HG02852 (cell line): ENCODE data around the gene PTH1R.

Source experiments
- ATAC-seq: cut with Tn5 transposase; IDR thresholded peaks from one replicate; pipeline ENCODE4 v1.9.1; 2021; ENCODE audit warnings: mild to moderate bottlenecking, moderate library complexity; ENCODE audit not compliant: unreplicated experiment

The PTH1R gene

DNA sequence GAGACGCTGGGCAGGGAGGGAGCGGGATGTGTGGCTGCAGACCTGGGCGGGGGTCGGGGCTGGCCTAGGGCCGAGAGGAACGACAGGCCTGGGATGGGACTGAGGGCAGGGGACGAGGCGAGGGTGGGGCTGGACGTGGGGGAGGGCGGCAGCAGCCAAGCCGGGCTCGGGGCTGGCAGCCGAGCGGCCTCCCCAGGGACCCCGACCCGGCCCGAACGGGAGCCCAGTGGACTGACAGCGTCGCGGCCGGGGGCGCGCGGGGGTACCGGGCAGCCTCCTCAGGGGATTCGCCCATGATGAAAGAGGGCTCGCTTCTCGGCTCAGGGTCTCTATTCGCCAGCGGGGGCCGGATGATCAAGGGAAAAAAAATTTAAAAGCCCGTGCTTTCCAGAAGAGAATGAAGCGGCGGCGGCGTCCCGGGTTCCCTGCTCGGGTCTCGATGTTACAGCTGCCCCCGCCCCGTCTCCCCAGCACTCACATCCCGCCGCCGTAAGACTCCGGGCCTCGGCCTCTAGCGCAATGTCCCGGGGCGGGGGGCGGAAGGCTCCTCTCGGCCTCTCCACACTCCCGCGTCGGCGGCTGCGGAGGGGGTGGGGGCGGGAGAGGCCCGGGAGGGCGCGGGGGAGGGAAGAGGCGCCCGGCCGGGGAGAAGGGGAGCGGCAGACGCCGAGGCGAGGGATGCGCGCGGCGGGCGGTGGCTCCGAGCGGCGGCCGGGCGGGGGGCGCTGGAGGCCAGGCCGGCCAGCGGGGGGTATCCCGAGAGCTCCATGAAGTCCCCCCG, 4.3 kb downstream of the PTH1R start:
- ATAC-seq, result no peak

DNA sequence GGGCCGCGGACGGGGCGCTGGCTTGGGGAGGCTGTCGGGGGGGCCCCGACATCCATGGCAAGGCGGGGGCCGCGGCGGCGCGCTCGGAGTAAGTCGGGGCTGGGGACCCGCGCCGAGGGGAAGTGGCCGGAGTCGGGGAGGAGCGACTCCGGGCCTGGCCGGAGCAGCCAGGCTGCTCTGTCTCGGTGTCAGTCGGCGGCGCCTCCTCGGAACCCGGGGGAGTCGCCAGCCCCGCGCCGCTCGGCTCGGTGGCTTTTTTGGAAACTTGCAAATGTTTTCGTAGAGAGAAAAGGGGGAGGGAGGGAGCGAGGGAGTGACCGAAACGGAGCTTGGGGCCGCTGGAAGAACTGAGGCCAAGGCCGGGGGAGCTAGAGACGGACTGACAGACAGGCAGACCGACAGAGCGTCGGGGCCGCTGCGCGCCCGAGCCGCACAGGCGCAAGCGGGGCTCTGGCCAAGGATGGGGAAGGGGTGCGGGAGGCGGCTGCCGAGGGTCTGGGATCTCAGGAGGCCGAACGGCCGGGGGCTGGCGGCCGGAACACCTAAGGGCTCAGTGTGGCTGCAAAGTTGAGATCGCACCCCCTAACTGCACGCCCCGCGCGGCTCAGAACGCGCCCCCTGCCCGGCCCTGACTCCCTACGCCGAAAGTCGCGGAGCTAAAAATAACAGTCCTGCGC, 5.0 kb downstream of the PTH1R start:
- ATAC-seq, result no peak

DNA sequence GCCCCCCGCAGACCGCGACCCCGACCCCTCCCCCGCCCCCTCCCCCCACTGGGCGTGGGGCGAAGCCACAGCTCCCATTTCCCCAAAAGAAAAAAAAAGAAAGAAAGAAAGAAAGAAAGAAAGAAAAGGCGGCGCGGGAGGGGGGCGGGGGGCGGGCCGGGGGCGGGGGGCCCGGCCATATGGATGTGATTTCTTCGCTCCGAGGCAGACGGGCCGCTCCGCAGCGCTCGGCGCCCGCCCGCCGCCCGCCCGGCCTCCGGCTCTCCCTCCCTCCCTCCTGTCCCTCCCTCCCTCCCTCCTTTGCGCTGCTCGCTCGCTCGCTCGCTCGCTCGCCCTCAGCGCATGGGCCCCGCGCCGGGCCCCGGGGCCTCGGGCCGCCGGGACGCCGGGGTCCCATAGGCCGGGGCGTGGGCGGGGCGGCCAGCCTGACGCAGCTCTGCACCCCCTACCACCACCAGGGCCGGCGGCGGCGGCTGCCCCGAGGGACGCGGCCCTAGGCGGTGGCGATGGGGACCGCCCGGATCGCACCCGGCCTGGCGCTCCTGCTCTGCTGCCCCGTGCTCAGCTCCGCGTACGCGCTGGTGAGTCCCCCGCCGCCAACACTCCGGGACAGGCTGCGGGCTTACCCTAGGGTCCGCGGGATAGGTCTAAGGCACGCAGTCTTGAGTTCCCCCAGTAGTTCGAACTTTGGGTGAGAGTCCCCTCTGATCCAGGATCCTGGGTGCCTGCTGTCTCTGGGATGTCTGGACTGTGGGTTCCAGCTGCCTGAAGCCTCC, 5.7 kb downstream of the PTH1R start:
- ATAC-seq, result no peak

DNA sequence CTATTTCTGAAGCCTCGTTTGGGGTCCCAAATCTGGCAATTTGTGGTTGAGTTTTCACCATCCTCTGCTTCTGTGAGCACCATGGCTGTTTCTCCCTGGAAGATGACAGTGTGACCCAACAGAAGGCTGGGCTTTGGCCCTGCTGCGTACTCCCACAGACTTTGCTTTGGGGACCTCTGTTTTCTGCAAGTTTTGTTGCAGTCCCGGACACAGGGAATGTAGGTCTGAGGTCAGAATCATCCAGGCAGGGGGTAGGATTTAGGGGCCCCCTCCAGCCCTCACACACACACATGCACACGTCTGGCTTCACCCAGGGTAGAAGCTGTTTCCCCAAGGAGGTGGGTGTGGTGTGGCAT, 6.3 kb downstream of the PTH1R start:
- no peak for ATAC-seq

DNA sequence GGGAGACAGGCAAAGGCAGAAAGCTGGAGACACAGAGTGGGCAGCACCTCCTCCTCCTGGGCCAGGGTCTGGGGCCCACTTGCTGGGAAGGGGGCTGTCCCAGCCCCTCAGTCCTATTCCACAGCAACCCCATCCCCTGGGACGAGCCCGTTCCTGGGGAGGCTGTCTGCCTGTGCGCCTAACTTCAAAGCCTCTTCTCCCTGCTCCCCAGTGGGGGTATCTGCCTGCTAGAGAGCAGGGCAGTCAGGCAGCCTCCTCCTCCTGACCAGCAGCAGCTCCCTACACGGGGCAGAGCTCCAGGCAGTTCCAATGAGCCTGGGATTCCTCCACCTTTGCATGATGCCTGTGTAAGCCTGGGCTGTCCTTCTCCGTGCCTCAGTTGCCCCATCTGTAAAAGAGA, 6.9 kb downstream of the PTH1R start:
- ATAC-seq, result no peak

DNA sequence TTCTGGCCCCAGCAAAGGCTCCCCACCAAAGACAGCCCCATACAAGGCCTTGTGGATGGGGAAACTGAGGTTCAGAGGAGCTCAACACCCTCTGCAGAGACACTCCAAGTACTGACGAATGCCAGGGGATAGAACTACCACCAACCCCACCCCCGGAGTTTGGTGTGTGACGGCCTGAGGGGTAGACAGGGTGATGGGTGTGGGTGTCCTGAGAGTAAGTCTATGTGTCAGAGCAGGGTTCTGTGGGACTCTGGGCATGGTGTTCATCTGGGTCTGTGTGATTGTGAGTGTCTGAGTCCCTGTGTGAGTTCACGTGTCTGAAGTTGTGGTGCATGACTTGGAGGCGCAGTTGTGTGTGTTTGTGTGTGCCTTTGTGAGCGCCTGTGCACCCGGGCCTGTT, 7.4 kb downstream of the PTH1R start:
- no peak for ATAC-seq

DNA sequence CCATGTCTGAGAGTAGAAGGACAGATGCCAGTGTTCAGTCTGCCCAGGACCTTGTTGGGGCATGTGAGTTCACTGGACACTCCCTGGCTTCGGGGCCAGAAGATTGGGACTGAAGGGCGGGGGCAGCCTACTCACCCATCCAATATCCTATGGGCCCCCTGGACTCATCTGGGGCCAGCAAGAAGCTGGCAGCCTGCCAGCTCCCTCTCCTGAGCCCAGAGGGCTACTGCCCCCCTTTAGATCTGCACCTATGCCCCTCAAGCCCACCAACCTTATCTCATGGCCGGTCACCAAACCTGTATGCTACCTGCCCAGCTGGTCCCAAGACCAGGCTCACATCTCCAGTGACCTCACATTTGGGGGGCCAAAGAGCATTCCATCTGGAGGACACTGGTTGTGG, 8.1 kb downstream of the PTH1R start:
- ATAC-seq, result no peak

DNA sequence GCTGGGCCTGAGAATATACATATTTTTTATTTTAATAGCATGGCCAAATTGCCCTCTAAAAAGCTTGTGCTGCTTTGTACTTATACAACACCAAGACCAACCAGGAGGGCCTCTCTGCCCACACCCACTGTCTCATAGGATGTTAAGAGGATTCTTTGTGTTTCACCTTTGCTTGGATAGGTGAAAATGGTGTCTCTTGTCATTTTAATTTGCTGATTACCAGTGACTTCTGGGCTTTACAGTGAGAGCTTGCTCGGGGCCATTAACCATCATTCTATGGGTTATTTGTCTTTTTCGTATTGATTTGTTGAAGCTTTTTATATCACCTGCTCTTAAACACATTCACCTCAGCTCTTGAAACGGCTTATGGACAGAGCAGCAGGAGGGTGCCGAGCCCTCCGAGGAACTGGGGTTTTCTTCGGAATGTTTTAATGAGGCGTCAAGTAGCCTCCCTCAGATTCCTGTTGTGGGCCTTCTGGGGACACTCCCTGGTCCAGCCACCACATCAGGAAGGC, 10.5 kb downstream of the PTH1R start:
- no peak for ATAC-seq

DNA sequence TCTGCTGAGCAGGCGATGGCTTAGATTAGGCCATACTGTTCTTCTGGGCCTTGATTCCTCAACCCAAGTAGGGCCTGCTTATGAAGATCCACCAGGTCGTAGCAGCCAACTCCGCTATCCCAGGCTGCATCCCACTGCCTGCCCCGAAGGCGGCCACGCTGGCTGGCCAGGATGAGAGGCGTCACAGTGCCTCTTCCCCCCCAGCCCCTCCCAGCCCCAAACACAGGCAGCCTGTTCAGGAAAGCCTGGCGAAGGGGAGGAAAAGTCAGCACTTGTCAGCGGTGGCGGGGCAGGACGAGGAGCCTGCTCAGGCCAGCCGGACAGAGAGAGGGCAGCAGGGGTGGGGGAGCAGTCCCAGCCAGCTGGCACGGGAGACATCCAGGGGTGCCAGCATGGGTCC, 11.2 kb downstream of the PTH1R start:
- no peak for ATAC-seq

DNA sequence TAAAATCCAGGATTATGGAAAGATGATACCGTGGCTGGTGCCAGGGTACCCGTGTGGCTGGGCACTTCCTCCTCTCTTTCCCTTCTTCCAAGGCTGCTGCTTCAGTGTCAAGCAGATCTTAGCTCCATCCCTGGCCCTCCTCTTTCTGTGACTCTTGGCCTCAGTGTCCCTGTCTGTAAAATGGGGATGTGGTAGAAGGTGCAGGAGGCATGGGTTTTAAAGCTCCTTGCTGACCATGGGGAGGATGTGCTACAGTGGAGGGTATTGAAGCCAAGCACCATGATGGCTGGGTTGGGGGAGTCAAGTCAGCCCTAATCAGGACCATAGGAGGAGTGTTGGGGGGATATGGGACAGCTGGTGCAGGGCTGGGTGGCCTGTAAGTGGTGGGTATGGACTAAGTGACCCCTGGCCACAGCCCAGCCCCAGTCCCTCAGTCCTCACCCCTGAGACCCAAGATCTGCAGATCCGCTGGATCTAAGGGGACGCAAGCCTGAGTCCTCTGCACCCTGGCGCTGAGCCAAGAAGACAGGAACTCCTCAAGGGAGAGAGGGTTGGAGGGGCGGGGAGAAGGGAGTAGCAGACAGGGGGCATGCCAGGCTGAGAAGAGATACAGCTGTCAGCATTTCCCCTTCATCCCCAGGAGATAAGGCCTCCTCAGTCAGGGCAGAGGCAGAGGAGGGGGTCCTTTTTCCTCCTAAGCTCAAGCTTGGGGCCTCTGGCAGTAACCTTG, 12.0 kb downstream of the PTH1R start:
- no peak for ATAC-seq

DNA sequence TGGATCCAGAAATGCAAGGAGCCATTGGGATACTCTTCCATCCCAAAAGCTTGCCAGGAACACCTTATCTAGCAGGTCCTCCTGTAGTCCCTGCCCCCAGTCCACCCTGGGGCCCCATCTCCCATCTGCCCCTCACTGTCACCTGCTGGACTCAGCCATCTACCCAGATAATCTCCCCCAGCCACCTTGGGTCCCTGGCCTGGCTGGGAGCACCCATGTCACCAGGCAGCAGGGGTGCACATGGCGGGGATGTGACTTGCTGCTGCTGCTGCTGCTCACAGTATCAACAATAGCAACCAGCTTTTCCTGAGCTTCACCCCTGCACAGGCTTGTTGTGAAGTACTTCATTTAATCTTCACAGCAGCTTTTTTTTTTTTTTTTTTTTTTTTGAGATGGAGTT, 12.6 kb downstream of the PTH1R start:
- no peak for ATAC-seq

DNA sequence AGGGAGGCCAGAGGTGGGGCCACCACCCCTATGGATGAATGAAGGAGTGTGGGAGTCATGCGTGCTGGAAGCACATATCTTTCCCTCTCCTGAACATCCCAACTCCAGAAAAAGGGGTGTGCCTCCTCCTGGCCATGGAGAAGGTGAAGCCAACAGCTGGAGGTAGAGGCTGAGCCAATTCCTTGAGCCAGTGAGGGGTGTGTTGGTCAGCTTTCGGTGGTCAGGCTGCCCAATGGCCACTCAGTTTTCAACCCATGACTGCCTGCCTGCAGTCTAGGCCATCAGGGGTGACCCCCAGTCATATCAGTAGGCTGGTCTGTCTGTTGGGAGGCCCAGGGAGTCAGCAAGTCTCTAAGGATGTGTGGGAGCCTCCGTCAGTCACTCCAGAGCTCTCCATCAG, 13.6 kb downstream of the PTH1R start:
- ATAC-seq, result no peak

DNA sequence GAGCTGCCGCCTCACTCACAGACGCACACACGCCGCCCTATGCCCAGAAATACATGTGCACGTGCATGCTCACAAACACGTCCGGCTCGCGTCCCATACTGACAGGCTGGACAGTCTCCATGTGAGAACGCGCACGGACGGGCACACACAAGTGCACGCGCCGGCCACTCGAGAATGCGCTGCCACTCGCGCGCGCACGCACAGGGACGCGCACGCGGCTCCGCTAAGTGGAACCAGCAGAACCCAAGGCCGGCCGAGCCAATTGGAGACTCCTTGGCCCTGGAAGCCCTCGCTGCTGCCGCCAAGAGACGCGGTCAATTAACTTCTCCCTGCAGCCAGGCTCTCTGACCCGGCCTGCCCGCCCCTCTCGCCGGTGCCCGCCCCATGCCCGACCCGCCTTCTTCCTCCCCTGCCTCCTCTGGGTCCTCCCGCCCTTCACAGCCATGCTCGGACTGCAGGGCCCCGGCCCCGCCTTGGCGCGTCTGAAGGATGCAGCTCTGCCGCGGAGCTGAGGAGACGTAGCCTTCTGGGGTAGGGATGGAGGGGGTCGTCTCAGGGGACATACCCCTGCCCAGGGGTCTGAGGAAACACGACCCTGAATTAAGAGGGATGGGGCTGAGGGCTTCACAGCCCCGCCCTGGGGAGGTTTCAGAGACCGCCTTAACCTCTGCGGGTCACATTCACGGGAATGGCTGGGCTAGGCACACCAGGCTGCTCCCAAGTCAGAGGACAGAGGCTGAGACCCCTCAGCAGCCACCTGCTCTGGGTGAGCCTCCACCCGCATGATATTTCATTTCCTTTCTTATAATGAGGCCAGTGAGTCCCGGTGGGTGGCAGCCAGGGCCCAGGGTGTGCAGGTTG, 15.0 kb downstream of the PTH1R start:
- no peak for ATAC-seq

DNA sequence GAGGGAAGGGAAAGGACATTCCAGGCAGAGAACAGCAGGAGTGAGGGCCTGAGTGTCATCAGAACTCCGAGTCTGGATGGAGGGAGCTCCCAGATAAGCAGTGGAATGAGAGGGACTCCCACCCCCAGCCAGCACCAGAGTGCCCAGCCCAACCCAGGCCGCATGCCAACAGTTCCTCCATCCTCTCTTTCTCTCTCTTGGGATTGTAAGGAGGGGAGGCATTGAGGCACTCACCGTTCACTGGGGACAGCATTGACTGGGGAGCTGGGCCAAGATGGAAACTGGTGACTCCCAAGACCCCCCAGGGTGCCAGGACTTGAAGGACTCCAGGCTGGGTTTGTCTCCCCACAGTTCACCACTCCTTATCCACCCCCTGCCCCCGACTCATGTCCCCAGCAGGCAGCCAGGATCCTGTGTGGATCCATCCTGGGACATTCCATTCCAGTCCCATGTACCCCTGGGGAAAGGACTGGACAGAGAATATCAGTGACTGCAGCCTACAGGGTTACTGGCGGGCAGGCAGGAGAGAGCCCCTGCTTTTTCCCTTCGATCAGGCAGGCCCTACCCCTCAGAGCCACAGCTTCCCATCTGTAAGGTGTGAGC, 15.7 kb downstream of the PTH1R start:
- no peak for ATAC-seq

DNA sequence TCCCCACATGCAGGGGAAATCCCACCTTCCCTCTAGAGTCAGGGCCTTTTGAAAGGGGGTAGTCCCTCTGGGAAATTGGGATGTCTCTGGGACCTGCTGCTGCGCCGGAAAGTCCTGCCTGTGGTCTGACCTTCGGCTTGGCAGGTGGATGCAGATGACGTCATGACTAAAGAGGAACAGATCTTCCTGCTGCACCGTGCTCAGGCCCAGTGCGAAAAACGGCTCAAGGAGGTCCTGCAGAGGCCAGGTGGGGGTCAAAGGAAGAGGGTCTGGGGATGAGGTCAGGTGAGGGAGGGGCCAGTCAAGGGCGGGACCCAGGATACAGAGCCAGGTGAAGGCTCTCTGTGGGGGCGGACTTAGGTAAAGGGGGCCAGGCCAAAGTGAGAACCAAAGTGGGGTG, 16.2 kb downstream of the PTH1R start:
- no peak for ATAC-seq

DNA sequence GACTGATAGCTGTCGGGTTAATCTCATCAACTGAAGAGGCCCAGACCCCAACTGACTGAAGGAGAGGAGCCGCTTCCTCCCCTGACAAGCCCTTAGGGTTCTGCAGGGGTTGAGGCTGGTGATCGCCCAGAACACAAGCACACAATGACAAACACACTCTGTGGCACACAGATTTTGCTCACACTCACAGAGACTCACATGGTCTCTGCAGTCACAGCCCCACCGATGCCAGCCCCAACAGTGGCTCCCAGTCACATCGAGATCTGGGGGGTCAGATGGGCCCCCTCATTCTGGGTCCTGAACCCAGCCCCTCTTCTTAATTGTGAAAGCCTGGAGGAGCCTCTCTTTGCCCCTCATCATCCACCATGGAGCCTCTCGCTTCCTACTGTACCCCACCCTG, 16.7 kb downstream of the PTH1R start:
- no peak for ATAC-seq

DNA sequence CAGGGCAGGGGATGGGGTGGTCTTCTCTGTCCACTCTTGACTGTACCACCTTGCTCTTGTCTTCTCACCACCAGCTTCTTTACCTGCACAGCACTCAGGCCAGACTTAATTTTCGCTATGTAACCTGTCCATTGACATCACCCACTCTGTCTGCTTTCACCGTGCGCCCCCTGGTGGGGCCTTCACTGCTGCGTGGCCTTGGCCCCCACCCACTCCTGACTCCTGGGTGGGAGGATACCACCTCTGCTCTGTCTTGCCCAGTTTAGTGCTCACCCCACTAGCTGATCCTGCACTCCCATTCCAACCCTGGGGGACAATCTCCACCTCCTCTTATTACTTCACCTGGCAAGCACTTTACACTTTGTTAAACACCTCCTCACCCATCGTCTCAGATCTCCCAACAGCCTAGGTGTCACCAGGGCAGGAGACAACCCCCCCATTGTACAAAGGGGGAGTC, 17.7 kb downstream of the PTH1R start:
- no peak for ATAC-seq

DNA sequence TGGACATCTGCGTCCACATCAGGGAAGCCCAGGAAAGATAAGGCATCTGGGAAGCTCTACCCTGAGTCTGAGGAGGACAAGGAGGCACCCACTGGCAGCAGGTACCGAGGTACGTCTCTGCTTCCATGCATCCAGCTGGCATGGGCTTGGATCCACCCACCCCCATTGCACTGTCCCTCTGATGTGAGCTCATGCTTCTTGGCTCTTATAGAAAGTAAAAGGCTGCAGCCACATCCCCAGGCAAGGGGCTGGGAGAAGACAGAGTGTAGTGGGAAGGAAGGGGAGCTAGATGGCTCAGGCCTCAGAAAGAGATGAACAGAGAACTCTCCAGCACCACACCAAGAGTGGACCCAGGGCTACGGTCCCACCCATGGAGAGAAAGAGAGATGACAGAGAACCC, 18.2 kb downstream of the PTH1R start:
- ATAC-seq, result no peak

DNA sequence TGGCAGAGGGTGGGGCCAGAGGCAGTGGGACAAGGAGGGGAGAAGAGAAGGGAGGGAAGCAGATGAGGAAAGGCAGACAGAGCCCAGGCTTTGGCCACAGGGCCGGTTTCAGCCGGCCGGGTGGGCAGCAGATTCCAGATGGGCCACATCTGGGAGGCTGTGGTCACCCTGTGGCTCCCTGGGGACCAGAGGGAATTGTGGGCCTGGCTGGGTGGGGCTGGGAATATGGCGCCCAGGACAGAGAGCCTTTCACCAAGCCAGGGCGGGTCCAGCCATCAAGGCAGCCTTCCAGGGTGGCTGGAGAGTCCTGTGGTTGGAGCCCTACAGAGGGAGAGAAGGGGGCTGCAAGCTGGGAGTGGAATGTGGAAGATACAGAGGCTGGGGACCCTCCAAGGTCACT, 18.9 kb downstream of the PTH1R start:
- ATAC-seq, result no peak

DNA sequence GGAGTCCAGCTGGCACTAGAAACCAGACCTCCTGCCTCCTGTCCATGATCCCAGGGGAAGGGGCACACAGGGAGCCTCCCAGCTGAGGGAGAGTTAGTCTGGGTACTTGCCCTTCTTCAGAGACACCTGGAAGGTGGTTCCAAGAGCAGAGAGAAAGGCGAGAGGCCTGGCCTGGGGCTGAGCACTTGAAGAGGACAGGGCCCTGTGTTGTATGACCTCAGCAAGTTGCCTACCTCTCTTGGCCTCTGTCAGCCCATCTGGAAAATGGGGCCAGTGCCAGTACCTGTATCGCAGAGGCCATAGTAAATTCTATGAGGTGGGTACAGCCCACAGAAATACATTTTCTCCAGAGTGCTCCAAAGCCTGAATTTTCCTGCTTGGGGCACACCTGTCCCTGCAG, 19.5 kb downstream of the PTH1R start:
- no peak for ATAC-seq
